Measurements from ENCODE around the gene CENPO. TPM values are rescaled to one million over a fixed set of nuclear protein-coding genes. Genes with fewer than 3 reads are reported as not detected.

The CENPO gene
- total RNA-seq, 6 experiments from 2014 or later, result 1.6 to 6.0 (median 3.1) TPM

DNA sequence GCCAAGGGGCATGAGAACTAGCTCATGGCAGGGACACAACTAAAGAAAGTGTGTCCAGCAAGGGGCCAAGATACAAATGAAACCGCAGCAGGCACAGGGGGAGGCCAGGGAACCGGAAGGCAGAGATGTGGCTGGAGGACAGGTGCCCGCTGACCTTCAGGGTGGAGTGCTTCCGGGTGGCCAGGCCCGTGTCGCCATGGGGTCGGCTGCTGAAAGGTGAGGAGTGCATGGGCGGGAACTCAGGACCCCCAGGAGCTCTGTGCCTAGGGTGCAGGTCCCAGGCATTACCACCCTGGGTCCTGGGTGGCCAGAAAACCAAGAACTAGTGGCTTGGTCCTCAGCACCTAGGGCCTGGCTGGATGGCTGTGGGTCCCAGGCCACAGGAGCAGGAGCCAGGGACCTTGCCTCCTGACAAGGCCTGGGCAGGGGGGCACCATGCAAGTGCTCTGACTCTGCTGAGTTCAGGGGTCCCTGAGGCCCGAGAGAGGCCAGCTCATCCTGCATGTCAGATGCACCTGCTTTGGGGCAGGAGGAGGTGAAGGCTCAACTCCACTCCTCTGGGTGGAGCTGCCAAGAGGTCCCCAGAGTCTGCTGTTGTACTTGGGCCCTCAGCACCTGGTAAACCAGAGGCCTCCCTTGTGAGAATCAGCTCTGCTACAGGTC lies 50.9 kb downstream of the CENPO start:
- intact Hi-C loops (cut with DNase I), result no loop called here
- no peaks in the 10 kb centered on the region for H3K4me1 ChIP-seq
- no peaks in the 10 kb centered on the region for H3K27me3 ChIP-seq
- ATAC-seq (no peak), DNase-seq (no peak)
- H3K4me3 ChIP-seq, result no peak overlapping the region
- no peak for TF ChIP-seq POLR2A (IDR thresholded peaks at IDR 0.05)
- no peaks in the 10 kb centered on the region for H3K9me3 ChIP-seq
- WGBS (ENCODE audit: insufficient coverage, low coverage, low lambda C conversion rate, missing lambda C conversion rate), result 94% methylated on average over 5 of the region's 9 CpGs
- H3K27ac ChIP-seq, result no peak overlapping the region
- no peaks in the 10 kb centered on the region for H3K36me3 ChIP-seq

GRCh38 chr2:24845691-24846090 lies 52.5 kb downstream of the CENPO start:
- ATAC-seq, result no peak
- no peak for TF ChIP-seq POLR2A (IDR thresholded peaks at IDR 0.05)
- TF ChIP-seq, protein P1, sequence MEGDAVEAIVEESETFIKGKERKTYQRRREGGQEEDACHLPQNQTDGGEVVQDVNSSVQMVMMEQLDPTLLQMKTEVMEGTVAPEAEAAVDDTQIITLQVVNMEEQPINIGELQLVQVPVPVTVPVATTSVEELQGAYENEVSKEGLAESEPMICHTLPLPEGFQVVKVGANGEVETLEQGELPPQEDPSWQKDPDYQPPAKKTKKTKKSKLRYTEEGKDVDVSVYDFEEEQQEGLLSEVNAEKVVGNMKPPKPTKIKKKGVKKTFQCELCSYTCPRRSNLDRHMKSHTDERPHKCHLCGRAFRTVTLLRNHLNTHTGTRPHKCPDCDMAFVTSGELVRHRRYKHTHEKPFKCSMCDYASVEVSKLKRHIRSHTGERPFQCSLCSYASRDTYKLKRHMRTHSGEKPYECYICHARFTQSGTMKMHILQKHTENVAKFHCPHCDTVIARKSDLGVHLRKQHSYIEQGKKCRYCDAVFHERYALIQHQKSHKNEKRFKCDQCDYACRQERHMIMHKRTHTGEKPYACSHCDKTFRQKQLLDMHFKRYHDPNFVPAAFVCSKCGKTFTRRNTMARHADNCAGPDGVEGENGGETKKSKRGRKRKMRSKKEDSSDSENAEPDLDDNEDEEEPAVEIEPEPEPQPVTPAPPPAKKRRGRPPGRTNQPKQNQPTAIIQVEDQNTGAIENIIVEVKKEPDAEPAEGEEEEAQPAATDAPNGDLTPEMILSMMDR (IDR thresholded peaks at IDR 0.05), result no peak
- no peak overlapping the region for H3K27ac ChIP-seq
- no peaks in the 10 kb centered on the region for H3K27me3 ChIP-seq
- no peaks in the 10 kb centered on the region for H3K4me1 ChIP-seq
- intact Hi-C loops (cut with DNase I), result no loop called here
- H3K36me3 ChIP-seq, result no peaks in the 10 kb centered on the region
- no peak for DNase-seq
- H3K4me3 ChIP-seq, result no peak overlapping the region
- WGBS (ENCODE audit: insufficient coverage, low coverage, low lambda C conversion rate, missing lambda C conversion rate), result no CpG with 5 or more reads among the region's 5 CpGs
- no peaks in the 10 kb centered on the region for H3K9me3 ChIP-seq

DNA sequence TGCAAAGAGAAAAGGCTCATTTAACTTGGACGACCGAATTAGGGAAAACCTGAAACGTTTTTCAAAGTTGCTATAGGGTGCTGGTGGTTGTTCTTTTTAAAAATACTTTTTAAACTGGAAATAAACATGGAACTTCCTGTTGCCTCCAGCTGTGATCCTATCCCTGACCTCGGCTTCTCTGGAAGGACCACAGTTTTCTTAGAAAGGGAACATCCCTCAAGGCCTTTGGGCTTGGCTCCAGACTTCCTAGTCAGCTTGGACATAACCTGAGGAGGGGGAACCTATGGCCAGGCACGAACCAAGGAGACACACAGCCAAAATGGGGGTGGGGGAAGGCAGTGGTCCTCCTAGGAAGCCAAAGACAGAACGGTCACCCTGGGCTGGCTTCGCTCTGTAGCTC lies 57.7 kb downstream of the CENPO start:
- Histone ChIP-seq H3K27ac (no peak overlapping the region), H3K36me3 (no peaks in the 10 kb centered on the region), H3K4me1 (no peaks in the 10 kb centered on the region), H3K4me3 (no peak overlapping the region), H3K9me3 (no peaks in the 10 kb centered on the region), H3K27me3 (no peaks in the 10 kb centered on the region)
- ATAC-seq (no peak), DNase-seq (no peak)
- intact Hi-C loops (cut with DNase I), result no loop called here
- WGBS (ENCODE audit: insufficient coverage, low coverage, low lambda C conversion rate, missing lambda C conversion rate), result 50% methylated on average over 4 of the region's 7 CpGs
- TF ChIP-seq, protein P1 (IDR thresholded peaks at IDR 0.05), result no peak
- TF ChIP-seq POLR2A (IDR thresholded peaks at IDR 0.05), result no peak

GRCh38 chr2:24852026-24852425 lies 58.8 kb downstream of the CENPO start:
- H3K4me1 ChIP-seq, result no peaks in the 10 kb centered on the region
- H3K9me3 ChIP-seq, result no peaks in the 10 kb centered on the region
- no peaks in the 10 kb centered on the region for H3K36me3 ChIP-seq
- no peak for DNase-seq
- ATAC-seq, result no peak
- intact Hi-C loops (cut with DNase I), result no loop called here
- WGBS (ENCODE audit: insufficient coverage, low coverage, low lambda C conversion rate, missing lambda C conversion rate), result 100% methylated on average over 3 of the region's 13 CpGs
- no peaks in the 10 kb centered on the region for H3K27me3 ChIP-seq
- H3K4me3 ChIP-seq, result no peak overlapping the region
- no peak overlapping the region for H3K27ac ChIP-seq
- TF ChIP-seq, protein P1 (IDR thresholded peaks at IDR 0.05), result no peak
- TF ChIP-seq POLR2A (IDR thresholded peaks at IDR 0.05), result no peak

GRCh38 chr2:24852431-24853020 lies 59.3 kb downstream of the CENPO start:
- WGBS (ENCODE audit: insufficient coverage, low coverage, low lambda C conversion rate, missing lambda C conversion rate), result 70% methylated on average over 2 of the region's 23 CpGs
- intact Hi-C loops (cut with DNase I), result no loop called here
- no peak for TF ChIP-seq POLR2A (IDR thresholded peaks at IDR 0.05)
- TF ChIP-seq, protein P1 (IDR thresholded peaks at IDR 0.05), result no peak

More at GRCh38 chr2:24852431-24853020, 59.3 kb downstream of the CENPO start:
- DNase-seq (no peak), ATAC-seq (no peak)
- Histone ChIP-seq H3K27ac (no peak overlapping the region), H3K4me1 (no peaks in the 10 kb centered on the region), H3K27me3 (no peaks in the 10 kb centered on the region), H3K9me3 (no peaks in the 10 kb centered on the region), H3K4me3 (no peak overlapping the region), H3K36me3 (no peaks in the 10 kb centered on the region)
